Stomach (tissue), 4 donors: ENCODE results near the gene USP34.

Source experiments
- EP300 ChIP-seq: sonication (generic); formaldehyde crosslinking; IDR thresholded peaks from one replicate; pipeline ENCODE4 v1.6.1; 2017; ENCODE audit warnings: antibody characterized with exemption
- POLR2AphosphoS5 ChIP-seq, 3 donors: sonication (generic); formaldehyde crosslinking; IDR thresholded peaks; one replicate each; pipeline ENCODE4 v1.6.1; 2016; ENCODE audit warnings: antibody characterized with exemption in 3 of 3
- TF ChIP-seq, protein P1 (sequence below), 7 experiments: fragments of 450-650 bp in 4 of 7; fragments of 200-600 bp in 3 of 7; sonication (generic) in 3 of 7; IDR thresholded peaks; one replicate each; pipeline ENCODE4 v1.5.1; 2016 to 2019; ENCODE audit warnings: antibody characterized with exemption in 7 of 7, control low read depth in 2 of 7, mild to moderate bottlenecking in 1 of 7

GRCh38 chr2:61378281-61378680 is 92.6 kb downstream of the USP34 start:
- TF ChIP-seq, protein P1, sequence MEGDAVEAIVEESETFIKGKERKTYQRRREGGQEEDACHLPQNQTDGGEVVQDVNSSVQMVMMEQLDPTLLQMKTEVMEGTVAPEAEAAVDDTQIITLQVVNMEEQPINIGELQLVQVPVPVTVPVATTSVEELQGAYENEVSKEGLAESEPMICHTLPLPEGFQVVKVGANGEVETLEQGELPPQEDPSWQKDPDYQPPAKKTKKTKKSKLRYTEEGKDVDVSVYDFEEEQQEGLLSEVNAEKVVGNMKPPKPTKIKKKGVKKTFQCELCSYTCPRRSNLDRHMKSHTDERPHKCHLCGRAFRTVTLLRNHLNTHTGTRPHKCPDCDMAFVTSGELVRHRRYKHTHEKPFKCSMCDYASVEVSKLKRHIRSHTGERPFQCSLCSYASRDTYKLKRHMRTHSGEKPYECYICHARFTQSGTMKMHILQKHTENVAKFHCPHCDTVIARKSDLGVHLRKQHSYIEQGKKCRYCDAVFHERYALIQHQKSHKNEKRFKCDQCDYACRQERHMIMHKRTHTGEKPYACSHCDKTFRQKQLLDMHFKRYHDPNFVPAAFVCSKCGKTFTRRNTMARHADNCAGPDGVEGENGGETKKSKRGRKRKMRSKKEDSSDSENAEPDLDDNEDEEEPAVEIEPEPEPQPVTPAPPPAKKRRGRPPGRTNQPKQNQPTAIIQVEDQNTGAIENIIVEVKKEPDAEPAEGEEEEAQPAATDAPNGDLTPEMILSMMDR (IDR thresholded peaks at IDR 0.05), result no peak
- no peak for TF ChIP-seq POLR2AphosphoS5 (IDR thresholded peaks at IDR 0.05)
- no peak for TF ChIP-seq EP300
